GM18520 (cell line): ENCODE results near the gene ZNF462.
"Not testable (repeated sequence)": the region's sequence is repeated elsewhere in the genome, so short reads cannot be mapped to it uniquely, and the experiment has no call there.

Experiments
- ATAC-seq: cut with Tn5 transposase; IDR thresholded peaks from one replicate; pipeline ENCODE4 v1.9.1; 2021; ENCODE audit not compliant: unreplicated experiment

ZNF462 gene

DNA sequence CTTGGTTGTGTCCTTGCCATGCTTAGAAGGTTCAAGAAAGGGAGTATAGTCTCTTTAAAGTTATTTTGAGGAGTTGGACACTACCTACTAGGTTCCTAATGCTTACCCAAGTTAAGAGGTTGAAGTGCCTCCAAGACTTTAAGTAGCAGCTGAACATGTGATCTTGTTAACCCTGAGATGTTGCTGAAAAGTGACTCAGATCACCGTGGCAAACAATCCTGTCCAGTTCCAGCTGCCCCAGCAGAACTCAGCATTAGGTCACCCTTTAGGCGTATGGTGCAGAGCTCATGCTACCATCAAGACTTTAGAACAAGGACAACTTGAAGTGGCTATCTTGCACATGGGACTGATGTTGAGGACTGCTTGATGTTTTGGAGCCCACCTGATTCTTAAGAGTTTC is 22.5 kb downstream of the ZNF462 start:
- no peak for ATAC-seq

- ATAC-seq: no peak
These were observed 23.4 kb downstream of the ZNF462 start for GRCh38 chr9:106886111-106887046.

DNA sequence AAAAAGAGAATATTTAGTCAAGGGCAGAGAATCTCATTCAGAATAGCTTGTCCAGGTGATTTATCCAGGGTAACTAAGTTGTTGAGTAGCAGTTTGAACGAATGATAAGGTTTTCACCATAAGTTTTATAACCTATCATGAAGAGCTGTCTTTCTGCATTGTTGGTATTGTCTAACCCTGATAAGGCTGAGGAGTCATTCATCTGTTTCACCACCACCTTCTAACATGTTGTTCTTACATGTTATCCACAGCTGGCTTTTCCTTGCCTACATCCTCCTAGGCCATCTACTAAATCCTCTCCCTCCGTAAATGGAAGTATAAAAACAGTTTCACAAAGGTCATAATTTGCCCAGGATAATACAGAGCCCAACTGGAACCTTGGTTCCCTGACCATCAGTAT is 24.1 kb downstream of the ZNF462 start:
- no peak for ATAC-seq

- ATAC-seq: no peak
These were observed 26.2 kb downstream of the ZNF462 start for GRCh38 chr9:106889061-106889590.

- ATAC-seq: no peak
These were observed 27.6 kb downstream of the ZNF462 start for GRCh38 chr9:106890608-106891007.

DNA sequence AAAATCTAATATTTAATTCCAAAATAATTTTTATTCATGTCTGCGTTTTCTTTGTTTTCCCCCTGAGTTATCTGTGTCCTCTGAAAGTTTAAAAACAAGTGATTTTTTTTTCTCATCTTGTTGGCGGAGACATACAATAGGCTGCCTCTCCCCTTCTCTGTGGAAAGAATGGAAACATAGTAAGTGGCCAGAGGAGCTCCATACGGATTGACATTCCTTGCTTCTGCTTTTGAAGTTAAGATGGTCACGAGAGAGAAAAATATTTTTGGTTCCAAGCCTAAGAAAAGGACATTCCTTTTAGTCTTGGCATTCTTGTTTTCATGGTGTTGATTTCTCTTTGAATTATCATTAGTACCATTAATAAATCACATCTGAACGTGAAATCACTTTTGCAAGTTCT is 28.3 kb downstream of the ZNF462 start:
- ATAC-seq: no peak

DNA sequence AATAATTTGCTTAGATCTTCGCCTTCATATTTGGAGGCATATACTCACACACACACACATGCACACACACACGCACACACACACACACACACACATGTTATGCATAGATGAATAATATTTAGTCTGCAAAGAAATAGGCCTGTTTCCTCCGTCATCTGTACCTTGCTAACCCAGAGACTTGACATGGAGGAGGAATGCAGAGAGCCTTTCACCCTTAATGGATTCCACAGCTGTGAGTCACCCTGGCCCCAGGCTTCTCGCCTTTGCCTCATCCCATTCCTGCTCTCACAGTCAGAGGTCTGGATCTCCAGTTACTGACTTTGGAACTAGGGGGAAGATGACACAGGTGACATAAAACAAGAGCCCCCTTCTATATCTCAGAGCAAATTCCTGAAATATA is 29.7 kb downstream of the ZNF462 start:
- ATAC-seq: no peak

DNA sequence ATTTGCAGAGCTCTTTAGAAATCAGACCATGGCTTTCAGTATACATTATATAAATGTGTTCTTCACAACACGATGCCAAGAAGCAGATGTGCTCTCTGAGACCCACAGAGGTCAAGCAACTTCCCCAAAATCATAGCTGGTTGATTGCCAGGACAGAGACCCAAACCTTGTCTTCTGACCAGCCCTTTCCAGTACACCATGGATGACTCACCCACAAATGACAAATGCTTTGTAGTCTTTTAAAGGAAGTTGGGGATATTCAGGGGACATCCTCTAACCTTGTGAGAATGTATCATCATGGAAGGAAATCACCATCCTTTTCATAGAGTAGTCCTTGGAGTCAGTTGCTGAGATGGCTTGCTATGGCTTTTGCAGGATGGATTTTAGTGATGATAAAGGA is 30.1 kb downstream of the ZNF462 start:
- no peak for ATAC-seq

DNA sequence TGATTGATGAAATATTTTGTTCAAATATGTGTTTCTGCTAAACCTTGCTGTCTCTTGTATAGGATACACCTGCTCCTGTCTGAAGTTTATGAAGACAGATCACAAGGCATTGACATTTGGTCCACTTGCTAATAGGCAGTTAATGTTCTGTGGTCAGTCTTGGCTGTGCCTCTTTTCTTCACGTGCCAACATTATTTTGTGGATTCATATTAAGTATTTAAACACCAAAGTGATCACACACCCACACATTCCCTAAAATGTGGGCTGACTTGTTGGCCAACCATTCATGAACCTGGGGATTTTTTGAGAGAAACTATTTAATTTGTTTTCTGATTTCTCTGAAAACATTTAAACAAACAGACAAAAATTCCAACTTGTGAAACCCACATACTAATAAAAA is 33.7 kb downstream of the ZNF462 start:
- ATAC-seq: no peak

DNA sequence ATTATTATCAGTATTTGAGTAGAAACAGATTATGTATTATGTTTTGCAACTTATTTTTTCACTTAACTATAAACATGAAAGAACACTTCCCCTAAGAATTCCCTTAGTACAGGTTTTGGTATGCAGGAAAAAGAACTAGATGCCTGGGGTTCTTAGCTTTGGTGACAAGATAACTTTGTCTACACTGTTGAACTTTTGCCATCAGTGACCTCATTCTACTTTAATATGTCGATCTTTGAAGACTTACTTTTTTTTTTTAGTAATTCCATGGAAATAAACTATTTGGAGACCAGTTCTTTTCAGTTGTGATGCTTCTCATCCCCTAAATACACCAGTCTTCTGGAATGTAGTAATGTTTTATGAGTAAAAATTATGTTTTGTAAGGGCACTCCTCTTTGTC is 34.3 kb downstream of the ZNF462 start:
- no peak for ATAC-seq

DNA sequence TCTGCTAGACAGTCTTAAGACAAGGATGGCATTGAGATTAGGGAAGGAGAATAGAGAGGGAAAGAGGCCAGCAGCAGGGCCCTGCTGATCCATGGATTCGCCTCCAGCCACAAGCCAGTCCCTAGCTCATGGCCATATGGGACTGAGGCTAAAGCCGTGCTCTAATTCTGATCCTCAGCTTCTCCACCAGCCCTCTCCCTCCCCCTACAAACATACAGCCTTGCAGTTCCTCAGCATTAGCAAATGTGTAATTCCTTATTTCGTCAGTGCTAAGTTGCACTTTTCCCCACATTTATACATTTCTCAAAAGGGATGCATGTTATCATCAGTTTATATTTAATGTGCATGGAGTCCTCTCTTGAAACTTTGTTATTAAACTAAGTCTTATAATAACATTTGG is 34.8 kb downstream of the ZNF462 start:
- ATAC-seq: no peak

- ATAC-seq: not testable (repeated sequence)
These were observed 37.6 kb downstream of the ZNF462 start for GRCh38 chr9:106900523-106900922.

DNA sequence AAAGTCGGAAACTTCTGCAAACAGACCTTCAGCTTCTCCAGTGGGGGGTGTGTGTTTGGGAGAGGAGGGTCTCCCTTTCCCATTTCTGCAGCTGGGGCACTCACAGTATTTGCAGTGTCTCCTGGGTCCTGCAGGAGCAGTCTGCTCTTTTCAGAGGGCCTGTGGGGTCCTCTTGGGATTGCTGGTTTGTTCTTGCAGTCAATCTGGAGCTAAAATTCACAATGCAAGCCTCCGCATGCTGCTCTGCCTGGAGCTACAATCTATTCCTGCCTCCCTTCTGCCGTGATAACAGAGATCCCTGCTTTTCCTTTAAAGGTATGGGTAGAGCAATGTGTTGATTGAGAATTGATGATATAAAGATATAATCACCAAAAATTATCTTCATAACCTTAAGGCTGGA is 43.2 kb downstream of the ZNF462 start:
- ATAC-seq: no peak

DNA sequence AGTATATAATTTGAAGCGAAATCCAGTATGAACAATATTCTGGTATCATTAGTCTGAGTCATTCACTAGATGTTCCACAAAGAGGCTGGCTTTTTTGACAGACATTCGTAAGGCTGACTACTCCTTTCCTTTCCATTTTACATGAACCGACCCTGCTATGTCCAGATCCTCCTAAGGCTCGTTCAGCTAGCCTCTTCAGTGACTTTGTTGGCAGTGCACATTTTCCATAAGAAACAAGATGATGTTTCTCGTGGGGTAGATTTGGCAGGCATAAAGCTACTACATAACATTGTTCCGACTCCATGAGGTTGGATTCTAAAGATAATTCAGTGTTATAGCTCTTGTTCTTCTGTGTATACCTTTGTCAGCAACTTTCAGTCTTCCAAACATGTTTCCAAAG is 49.0 kb downstream of the ZNF462 start:
- ATAC-seq: no peak

- no peak for ATAC-seq
These were observed 50.3 kb downstream of the ZNF462 start for GRCh38 chr9:106913276-106913675.

DNA sequence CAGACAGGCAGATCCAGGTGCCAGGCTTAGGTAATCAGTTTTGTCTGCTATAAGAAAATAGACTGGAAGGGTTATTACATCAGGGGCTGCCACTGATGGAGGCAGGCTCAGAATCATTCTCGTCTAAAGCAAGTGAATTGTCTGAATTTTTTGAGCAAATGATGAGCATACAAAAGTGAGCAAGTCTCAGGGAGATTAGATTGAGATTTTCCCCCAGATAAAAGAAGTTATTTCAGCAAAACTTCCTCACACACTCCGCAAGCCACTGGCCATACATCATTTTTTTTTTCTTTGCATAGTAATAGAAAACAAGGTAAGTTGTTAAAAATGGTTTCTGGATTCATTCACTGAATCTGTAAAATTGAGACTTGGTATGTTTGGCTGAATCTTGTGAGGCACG is 52.9 kb downstream of the ZNF462 start:
- ATAC-seq: no peak

- no peak for ATAC-seq
These were observed 53.7 kb downstream of the ZNF462 start for GRCh38 chr9:106916466-106917235.

GRCh38 chr9:106918825-106919509 is 56.0 kb downstream of the ZNF462 start:
- ATAC-seq: no peak

GRCh38 chr9:106920091-106920490 is 57.1 kb downstream of the ZNF462 start:
- no peak for ATAC-seq

- no peak for ATAC-seq
These were observed 57.8 kb downstream of the ZNF462 start for GRCh38 chr9:106920701-106921283.

- ATAC-seq: no peak
These were observed 58.5 kb downstream of the ZNF462 start for GRCh38 chr9:106921341-106921899.
